Measurements from ENCODE around the gene RNF166.

The RNF166 gene

GRCh38 chr16:88711750-88712340 lies 5.6 kb upstream of the RNF166 start:
- H3K36me3 ChIP-seq (ENCODE audit: control insufficient read depth, insufficient read depth, low read length) = peaks cover 36% of the 10 kb centered on the region
- H3K27me3 ChIP-seq (ENCODE audit: control insufficient read depth, insufficient read depth, low read length) = no peaks in the 10 kb centered on the region
- H3K9ac ChIP-seq (ENCODE audit: low read depth, low read length) = peak overlapping the region; percentile 5
- no peak overlapping the region for H3K4me3 ChIP-seq (ENCODE audit: low read depth, low read length)
- H3K9me3 ChIP-seq (ENCODE audit: control insufficient read depth, insufficient read depth, low read length) = no peaks in the 10 kb centered on the region
- H3K4me1 ChIP-seq (ENCODE audit: control insufficient read depth, insufficient read depth, low read length) = peaks cover 4% of the 10 kb centered on the region

GRCh38 chr16:88710556-88710955 lies 4.3 kb upstream of the RNF166 start:
- Histone ChIP-seq H3K4me3 (ENCODE audit: low read depth, low read length) (no peak overlapping the region), H3K9ac (ENCODE audit: low read depth, low read length) (no peak overlapping the region), H3K4me1 (ENCODE audit: control insufficient read depth, insufficient read depth, low read length) (peaks cover 4% of the 10 kb centered on the region), H3K9me3 (ENCODE audit: control insufficient read depth, insufficient read depth, low read length) (no peaks in the 10 kb centered on the region), H3K27me3 (ENCODE audit: control insufficient read depth, insufficient read depth, low read length) (no peaks in the 10 kb centered on the region), H3K36me3 (ENCODE audit: control insufficient read depth, insufficient read depth, low read length) (peaks cover 24% of the 10 kb centered on the region)

GRCh38 chr16:88706965-88707826 lies 988 bp upstream of the RNF166 start:
- H3K27me3 ChIP-seq (ENCODE audit: control insufficient read depth, insufficient read depth, low read length) = no peaks in the 10 kb centered on the region

GRCh38 chr16:88705801-88706228 lies 393 bp downstream of the RNF166 start:
- Histone ChIP-seq H3K9me3 (ENCODE audit: control insufficient read depth, insufficient read depth, low read length) (no peaks in the 10 kb centered on the region), H3K27me3 (ENCODE audit: control insufficient read depth, insufficient read depth, low read length) (no peaks in the 10 kb centered on the region), H3K36me3 (ENCODE audit: control insufficient read depth, insufficient read depth, low read length) (peaks cover 4% of the 10 kb centered on the region), H3K9ac (ENCODE audit: low read depth, low read length) (peak overlapping the region; percentile 54), H3K4me1 (ENCODE audit: control insufficient read depth, insufficient read depth, low read length) (peaks cover 4% of the 10 kb centered on the region), H3K4me3 (ENCODE audit: low read depth, low read length) (peak overlapping the region; percentile 98)

More at GRCh38 chr16:88706965-88707826, 988 bp upstream of the RNF166 start:
- Histone ChIP-seq H3K4me1 (ENCODE audit: control insufficient read depth, insufficient read depth, low read length) (peaks cover 4% of the 10 kb centered on the region), H3K9me3 (ENCODE audit: control insufficient read depth, insufficient read depth, low read length) (no peaks in the 10 kb centered on the region), H3K9ac (ENCODE audit: low read depth, low read length) (peak overlapping the region; percentile 74), H3K36me3 (ENCODE audit: control insufficient read depth, insufficient read depth, low read length) (peaks cover 4% of the 10 kb centered on the region), H3K4me3 (ENCODE audit: low read depth, low read length) (peak overlapping the region; percentile 98)

- Histone ChIP-seq H3K4me3 (ENCODE audit: low read depth, low read length) (peak overlapping the region; percentile 98), H3K27me3 (ENCODE audit: control insufficient read depth, insufficient read depth, low read length) (no peaks in the 10 kb centered on the region), H3K9ac (ENCODE audit: low read depth, low read length) (peak overlapping the region; percentile 54), H3K9me3 (ENCODE audit: control insufficient read depth, insufficient read depth, low read length) (no peaks in the 10 kb centered on the region), H3K36me3 (ENCODE audit: control insufficient read depth, insufficient read depth, low read length) (peaks cover 10% of the 10 kb centered on the region), H3K4me1 (ENCODE audit: control insufficient read depth, insufficient read depth, low read length) (peaks cover 4% of the 10 kb centered on the region)
These were observed 1.0 kb downstream of the RNF166 start for GRCh38 chr16:88705076-88705684.

GRCh38 chr16:88703486-88704309 lies 2.5 kb downstream of the RNF166 start:
- Histone ChIP-seq H3K9ac (ENCODE audit: low read depth, low read length) (no peak overlapping the region), H3K36me3 (ENCODE audit: control insufficient read depth, insufficient read depth, low read length) (peaks cover 11% of the 10 kb centered on the region), H3K4me1 (ENCODE audit: control insufficient read depth, insufficient read depth, low read length) (peaks cover 4% of the 10 kb centered on the region), H3K4me3 (ENCODE audit: low read depth, low read length) (no peak overlapping the region), H3K9me3 (ENCODE audit: control insufficient read depth, insufficient read depth, low read length) (no peaks in the 10 kb centered on the region), H3K27me3 (ENCODE audit: control insufficient read depth, insufficient read depth, low read length) (no peaks in the 10 kb centered on the region)

GRCh38 chr16:88702371-88703210 lies 3.6 kb downstream of the RNF166 start:
- no peaks in the 10 kb centered on the region for H3K9me3 ChIP-seq (ENCODE audit: control insufficient read depth, insufficient read depth, low read length)
- peaks cover 14% of the 10 kb centered on the region for H3K36me3 ChIP-seq (ENCODE audit: control insufficient read depth, insufficient read depth, low read length)
- no peak overlapping the region for H3K9ac ChIP-seq (ENCODE audit: low read depth, low read length)
- peaks cover 4% of the 10 kb centered on the region for H3K4me1 ChIP-seq (ENCODE audit: control insufficient read depth, insufficient read depth, low read length)
- no peaks in the 10 kb centered on the region for H3K27me3 ChIP-seq (ENCODE audit: control insufficient read depth, insufficient read depth, low read length)
- no peak overlapping the region for H3K4me3 ChIP-seq (ENCODE audit: low read depth, low read length)

GRCh38 chr16:88701581-88702370 lies 4.4 kb downstream of the RNF166 start:
- Histone ChIP-seq H3K4me1 (ENCODE audit: control insufficient read depth, insufficient read depth, low read length) (no peaks in the 10 kb centered on the region), H3K9me3 (ENCODE audit: control insufficient read depth, insufficient read depth, low read length) (no peaks in the 10 kb centered on the region), H3K27me3 (ENCODE audit: control insufficient read depth, insufficient read depth, low read length) (no peaks in the 10 kb centered on the region), H3K9ac (ENCODE audit: low read depth, low read length) (no peak overlapping the region), H3K36me3 (ENCODE audit: control insufficient read depth, insufficient read depth, low read length) (peaks cover 21% of the 10 kb centered on the region), H3K4me3 (ENCODE audit: low read depth, low read length) (no peak overlapping the region)

GRCh38 chr16:88700636-88701482 lies 5.3 kb downstream of the RNF166 start:
- no peaks in the 10 kb centered on the region for H3K9me3 ChIP-seq (ENCODE audit: control insufficient read depth, insufficient read depth, low read length)
- peaks cover 24% of the 10 kb centered on the region for H3K36me3 ChIP-seq (ENCODE audit: control insufficient read depth, insufficient read depth, low read length)
- H3K27me3 ChIP-seq (ENCODE audit: control insufficient read depth, insufficient read depth, low read length) = no peaks in the 10 kb centered on the region
- H3K4me3 ChIP-seq (ENCODE audit: low read depth, low read length) = no peak overlapping the region
- no peak overlapping the region for H3K9ac ChIP-seq (ENCODE audit: low read depth, low read length)
- no peaks in the 10 kb centered on the region for H3K4me1 ChIP-seq (ENCODE audit: control insufficient read depth, insufficient read depth, low read length)

- Histone ChIP-seq H3K36me3 (ENCODE audit: control insufficient read depth, insufficient read depth, low read length) (peaks cover 24% of the 10 kb centered on the region), H3K4me1 (ENCODE audit: control insufficient read depth, insufficient read depth, low read length) (no peaks in the 10 kb centered on the region), H3K27me3 (ENCODE audit: control insufficient read depth, insufficient read depth, low read length) (no peaks in the 10 kb centered on the region), H3K9me3 (ENCODE audit: control insufficient read depth, insufficient read depth, low read length) (no peaks in the 10 kb centered on the region), H3K4me3 (ENCODE audit: low read depth, low read length) (no peak overlapping the region), H3K9ac (ENCODE audit: low read depth, low read length) (no peak overlapping the region)
These were observed 5.9 kb downstream of the RNF166 start for GRCh38 chr16:88700322-88700635.
